Neuronal stem cell (in vitro differentiated cells): ENCODE measurements around the gene KLF2.

Source experiments
- DNase-seq: peaks from one replicate; pipeline ENCODE4 v3.0.0-alpha.2; 2013; ENCODE audit warnings: low spot score
- H2AFZ ChIP-seq: one replicate; pipeline ENCODE4 v1.6.1; 2013; ENCODE audit warnings: mild to moderate bottlenecking, low read length, inconsistent platforms
- H2AK5ac ChIP-seq: 2 replicates; pipeline ENCODE4 v1.6.1; 2013; ENCODE audit warnings: low read depth, mild to moderate bottlenecking, inconsistent platforms, low read length, moderate library complexity, mixed read lengths
- H2BK120ac ChIP-seq: 2 replicates; pipeline ENCODE4 v1.6.1; 2013; ENCODE audit warnings: low read depth, mild to moderate bottlenecking, inconsistent platforms, low read length, moderate library complexity, mixed read lengths
- H2BK12ac ChIP-seq: one replicate; pipeline ENCODE4 v1.6.1; 2013; ENCODE audit warnings: low read length, inconsistent platforms
- H2BK15ac ChIP-seq: 2 replicates; pipeline ENCODE4 v1.6.1; 2013; ENCODE audit warnings: mild to moderate bottlenecking, low read length, inconsistent platforms, mixed read lengths
- H2BK5ac ChIP-seq: one replicate; pipeline ENCODE4 v1.6.1; 2013; ENCODE audit warnings: inconsistent platforms, mild to moderate bottlenecking, low read length, moderate library complexity
- H3K14ac ChIP-seq: one replicate; pipeline ENCODE4 v1.6.1; 2013; ENCODE audit warnings: low read length, inconsistent platforms
- H3K18ac ChIP-seq: 2 replicates; pipeline ENCODE4 v1.6.1; 2013; ENCODE audit warnings: low read length, inconsistent platforms
- H3K23ac ChIP-seq: 2 replicates; pipeline ENCODE4 v1.6.1; 2013; ENCODE audit warnings: low read depth, mild to moderate bottlenecking, mixed read lengths, low read length, inconsistent platforms; ENCODE audit not compliant: poor library complexity
- H3K27ac ChIP-seq: replicated peaks from 3 replicates; pipeline ENCODE4 v1.5.1; 2013; ENCODE audit warnings: low read length, inconsistent platforms
- H3K27me3 ChIP-seq, 3 experiments: 2 replicates each; pipeline ENCODE4 v1.6.1; 2013; ENCODE audit warnings: low read length in 3 of 3, mild to moderate bottlenecking in 2 of 3, inconsistent platforms in 1 of 3, low read depth in 1 of 3, mixed read lengths in 1 of 3, moderate library complexity in 1 of 3; ENCODE audit not compliant: control insufficient read depth in 3 of 3, insufficient read depth in 3 of 3
- H3K36me3 ChIP-seq, 2 donors: replicated peaks in 1 of 2; 2 replicates each; pipeline ENCODE4 v1.6.1; 2013; ENCODE audit warnings: low read length in 2 of 2; ENCODE audit not compliant: control insufficient read depth in 2 of 2, insufficient read depth in 2 of 2
- H3K4ac ChIP-seq: 2 replicates; pipeline ENCODE4 v1.6.1; 2013; ENCODE audit warnings: inconsistent platforms, mild to moderate bottlenecking, low read length, moderate library complexity
- H3K4me1 ChIP-seq, 2 donors: 1 replicate in 1 of 2; 2 replicates in 1 of 2; pipeline ENCODE4 v1.6.1; 2013; ENCODE audit warnings: low read length in 2 of 2, low read depth in 1 of 2; ENCODE audit not compliant: control insufficient read depth in 2 of 2, insufficient read depth in 1 of 2
- H3K4me2 ChIP-seq: one replicate; pipeline ENCODE4 v1.6.1; 2013; ENCODE audit warnings: mild to moderate bottlenecking, low read length, inconsistent platforms; ENCODE audit not compliant: insufficient read depth, poor library complexity, severe bottlenecking
- H3K4me3 ChIP-seq, 2 donors: 2 replicates each; pipeline ENCODE4 v1.5.1; 2013; ENCODE audit warnings: low read length in 2 of 2, mild to moderate bottlenecking in 2 of 2, inconsistent platforms in 1 of 2, moderate library complexity in 1 of 2
- H3K79me1 ChIP-seq: one replicate; pipeline ENCODE4 v1.6.1; 2013; ENCODE audit warnings: low read depth, mild to moderate bottlenecking, inconsistent platforms, low read length, moderate library complexity
- H3K9ac ChIP-seq: one replicate; pipeline ENCODE4 v1.6.1; 2013; ENCODE audit warnings: mild to moderate bottlenecking, low read depth, low read length, inconsistent platforms; ENCODE audit not compliant: poor library complexity
- H3K9me3 ChIP-seq, 2 donors: replicated peaks in 1 of 2; 2 replicates each; pipeline versions ENCODE3 to v1.6.1; 2013; ENCODE audit warnings: low read length in 2 of 2, mild to moderate bottlenecking in 2 of 2, inconsistent platforms in 1 of 2, low read depth in 1 of 2, mixed read lengths in 1 of 2, moderate library complexity in 1 of 2; ENCODE audit not compliant: control insufficient read depth in 2 of 2, insufficient read depth in 1 of 2
- H4K8ac ChIP-seq: one replicate; pipeline ENCODE4 v1.6.1; 2013; ENCODE audit warnings: low read depth, mild to moderate bottlenecking, inconsistent platforms, low read length, moderate library complexity
- H4K91ac ChIP-seq: one replicate; pipeline ENCODE4 v1.6.1; 2013; ENCODE audit warnings: low read length, low read depth, mild to moderate bottlenecking, inconsistent platforms; ENCODE audit not compliant: poor library complexity
- WGBS, 2 donors: extraction: QIAGEN DNeasy Blood & Tissue Kit; methylation state at CpG; one replicate each; pipeline ENCODE4 v1.1.7; 2013; ENCODE audit warnings: missing lambda C conversion rate in 2 of 2, mixed read lengths in 1 of 2; ENCODE audit not compliant: insufficient read length in 2 of 2, insufficient replicate concordance in 1 of 2; ENCODE audit errors: extremely low coverage in 2 of 2; 5-methylcytosine and 5-hydroxymethylcytosine counted together

The KLF2 gene

DNA sequence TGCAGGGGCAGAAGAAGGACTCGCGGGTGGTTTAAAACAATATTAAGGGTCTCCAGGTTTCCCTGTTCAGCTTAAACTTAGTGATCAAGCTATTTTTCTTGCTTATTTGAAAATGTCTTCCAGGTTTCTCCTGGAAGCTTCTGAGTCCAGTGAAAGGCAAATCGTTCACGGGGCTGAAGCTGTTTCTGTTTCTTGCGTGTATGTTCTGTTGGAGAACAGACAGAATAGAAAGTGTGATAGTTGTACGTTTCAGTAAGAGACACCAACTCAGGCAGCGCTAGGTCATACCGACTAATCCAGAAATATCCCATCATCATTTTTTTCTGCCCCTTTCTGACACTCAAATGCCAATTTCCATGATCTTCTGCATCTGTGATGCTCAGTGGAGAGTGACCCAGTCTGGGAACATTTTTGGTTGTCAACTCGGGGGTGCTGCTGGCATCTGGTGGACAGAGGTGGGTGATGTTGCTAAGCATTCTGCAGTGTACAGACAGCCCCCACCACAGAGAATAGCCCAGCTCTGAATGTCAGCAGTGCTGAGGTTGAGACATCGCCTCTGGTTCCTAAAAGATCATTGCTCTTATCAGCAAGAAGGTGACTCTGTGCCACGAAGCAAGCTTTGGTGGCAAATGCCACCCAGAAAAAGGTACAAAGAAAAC, 4.3 kb downstream of the KLF2 start:
- Histone ChIP-seq H2BK120ac (no peak overlapping the region), H2AK5ac (no peak overlapping the region), H3K4ac (no peak overlapping the region), H3K27ac (no peak overlapping the region), H2BK12ac (no peak overlapping the region), H3K18ac (no peak overlapping the region), H3K36me3 (peaks cover 0 to 2% of the 10 kb centered on the region in 2 donors), H3K4me3 (no peak overlapping the region), H2BK15ac (no peak overlapping the region), H2BK5ac (no peak overlapping the region), H3K4me1 (peaks cover 0 to 7% of the 10 kb centered on the region in 2 donors), H3K4me2 (no peak overlapping the region), H3K23ac (no peak overlapping the region), H3K79me1 (no peaks in the 10 kb centered on the region), H3K9ac (no peak overlapping the region), H4K91ac (no peak overlapping the region), H4K8ac (no peak overlapping the region), H3K27me3 (peaks cover 13 to 57% (median 35%) of the 10 kb centered on the region in 3 experiments), H3K14ac (no peak overlapping the region), H2AFZ (peak overlapping the region; percentile 28), H3K9me3 (no peaks in the 10 kb centered on the region)
- no CpG with 5 or more reads among the region's 11 CpGs for WGBS, 2 donors
- DNase-seq, result no peak

DNA sequence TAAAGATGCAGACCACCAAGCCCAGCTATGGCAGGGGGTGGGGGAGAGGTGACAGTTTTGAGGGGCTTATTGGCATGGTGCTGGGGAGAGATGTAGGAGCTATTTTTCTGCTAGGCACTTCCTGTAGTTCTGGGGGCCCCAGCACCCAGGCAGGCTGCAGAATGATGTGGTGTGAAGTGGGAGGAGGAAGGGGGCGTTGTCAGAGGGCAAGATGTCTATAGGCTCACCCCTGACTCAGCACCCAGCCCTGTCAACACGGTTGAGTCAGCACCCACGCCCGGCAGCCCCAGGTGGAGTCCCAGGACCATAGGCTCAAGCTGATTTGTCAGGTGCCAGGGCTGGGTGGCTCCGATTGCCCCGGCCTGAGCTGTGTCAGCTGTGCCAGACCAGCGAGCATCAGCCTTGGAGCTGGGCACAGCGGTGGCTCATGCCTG, 5.8 kb downstream of the KLF2 start:
- Histone ChIP-seq H3K14ac (no peak overlapping the region), H2BK12ac (no peak overlapping the region), H3K4me1 (peaks cover 0 to 5% of the 10 kb centered on the region in 2 donors), H3K9me3 (no peaks in the 10 kb centered on the region), H2AFZ (no peak overlapping the region), H3K27ac (no peak overlapping the region), H3K9ac (no peak overlapping the region), H2BK120ac (no peak overlapping the region), H3K4ac (no peak overlapping the region), H3K36me3 (peaks cover 0 to 2% of the 10 kb centered on the region in 2 donors), H2AK5ac (no peak overlapping the region), H2BK5ac (no peak overlapping the region), H3K27me3 (peaks cover 10 to 44% (median 28%) of the 10 kb centered on the region in 3 experiments), H3K4me3 (no peak overlapping the region), H3K18ac (peak overlapping the region; percentile 58), H3K23ac (no peak overlapping the region), H2BK15ac (no peak overlapping the region), H3K4me2 (no peak overlapping the region), H4K8ac (no peak overlapping the region), H4K91ac (no peak overlapping the region), H3K79me1 (no peaks in the 10 kb centered on the region)
- no peak for DNase-seq
- no CpG with 5 or more reads among the region's 8 CpGs for WGBS, 2 donors

DNA sequence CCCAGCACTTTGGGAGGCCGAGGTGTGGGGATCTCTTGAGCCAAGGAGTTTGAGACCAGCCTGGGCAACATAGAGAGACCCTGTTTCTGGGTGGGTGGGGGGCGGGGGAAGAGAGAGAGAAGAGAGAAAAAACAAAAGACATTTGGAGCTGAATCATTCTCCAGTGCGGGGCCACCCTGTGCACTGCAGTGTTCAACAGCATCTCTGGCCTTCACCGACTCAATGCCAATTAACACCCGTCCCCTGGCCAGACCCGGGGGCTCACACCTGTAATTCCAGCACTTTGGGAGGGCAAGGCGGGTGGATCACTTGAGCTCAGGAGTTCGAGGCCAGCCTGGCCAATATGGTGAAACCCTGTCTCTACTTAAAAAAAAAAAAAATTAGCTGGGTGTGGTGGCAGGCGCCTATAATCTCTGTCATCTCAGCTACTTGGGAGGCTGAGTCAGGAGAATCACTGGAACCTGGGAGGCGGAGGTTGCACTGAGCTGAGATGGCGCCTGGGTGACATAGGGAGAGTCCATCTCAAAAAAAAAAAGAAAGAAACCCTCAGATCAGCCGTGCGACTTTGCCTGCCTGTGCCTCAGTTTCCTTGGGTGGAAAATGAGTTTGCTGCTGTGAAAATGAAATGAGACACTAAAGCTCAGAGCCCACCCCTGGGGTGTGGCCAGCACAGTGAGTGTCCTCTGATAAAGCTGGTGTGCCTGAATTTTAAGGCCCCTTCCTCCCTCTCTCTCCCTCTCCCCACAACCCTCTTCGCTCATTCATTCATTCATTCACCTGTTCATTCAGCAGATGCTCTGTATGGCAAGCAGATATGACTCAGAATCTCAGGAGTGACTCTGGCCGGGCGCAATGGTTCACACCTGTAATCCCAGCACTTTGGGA, 6.4 kb downstream of the KLF2 start:
- Histone ChIP-seq H2BK12ac (no peak overlapping the region), H3K4me1 (peaks cover 0 to 2% of the 10 kb centered on the region in 2 donors), H2BK15ac (no peak overlapping the region), H3K4me2 (no peak overlapping the region), H2BK5ac (no peak overlapping the region), H3K23ac (no peak overlapping the region), H4K91ac (no peak overlapping the region), H3K4me3 (no peak overlapping the region), H2BK120ac (no peak overlapping the region), H3K27me3 (peaks cover 6 to 38% (median 21%) of the 10 kb centered on the region in 3 experiments), H2AK5ac (no peak overlapping the region), H3K79me1 (no peaks in the 10 kb centered on the region), H3K9ac (no peak overlapping the region), H3K27ac (no peak overlapping the region), H3K4ac (no peak overlapping the region), H2AFZ (no peak overlapping the region), H4K8ac (no peak overlapping the region), H3K36me3 (peaks cover 0 to 2% of the 10 kb centered on the region in 2 donors), H3K9me3 (no peaks in the 10 kb centered on the region), H3K14ac (no peak overlapping the region), H3K18ac (no peak overlapping the region)
- WGBS, 2 donors, result no CpG with 5 or more reads among the region's 16 CpGs
- no peak for DNase-seq

DNA sequence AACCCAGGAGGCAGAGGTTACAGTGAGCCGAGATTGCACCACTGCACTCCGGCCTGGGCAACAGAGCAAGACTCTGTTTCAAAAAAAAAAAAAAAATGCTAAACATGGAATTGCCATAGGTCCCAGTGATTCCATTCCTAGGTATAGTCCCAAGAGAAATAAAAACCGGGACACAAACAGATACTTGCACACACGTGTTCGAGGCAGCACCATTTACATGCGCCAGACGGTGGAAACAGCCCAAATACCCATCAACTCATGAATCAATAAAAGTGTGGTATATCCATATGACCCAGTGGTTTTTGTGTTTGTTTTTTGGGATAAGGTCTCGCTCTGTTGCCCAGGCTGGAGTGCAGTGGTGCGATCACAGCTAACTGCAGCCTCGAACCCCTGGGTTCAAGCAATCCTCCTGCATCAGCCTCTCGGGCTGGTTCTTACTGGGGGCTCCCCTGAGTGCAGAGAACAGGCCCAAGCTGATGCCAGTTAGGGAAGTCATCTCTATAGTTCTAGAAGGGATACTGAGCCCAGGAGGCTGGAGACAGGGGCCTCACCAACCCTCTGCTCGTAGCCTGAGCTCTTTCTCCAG, 8.5 kb downstream of the KLF2 start:
- Histone ChIP-seq H2BK15ac (no peak overlapping the region), H3K9ac (no peak overlapping the region), H3K4ac (no peak overlapping the region), H4K8ac (no peak overlapping the region), H3K4me2 (no peak overlapping the region), H3K36me3 (no peaks in the 10 kb centered on the region), H3K9me3 (no peaks in the 10 kb centered on the region), H3K27ac (no peak overlapping the region), H3K79me1 (no peaks in the 10 kb centered on the region), H3K14ac (no peak overlapping the region), H3K4me1 (no peaks in the 10 kb centered on the region), H3K27me3 (peaks cover 3 to 17% (median 5%) of the 10 kb centered on the region in 3 experiments), H3K18ac (no peak overlapping the region), H2BK120ac (no peak overlapping the region), H2AK5ac (no peak overlapping the region), H2BK5ac (no peak overlapping the region), H2BK12ac (no peak overlapping the region), H4K91ac (no peak overlapping the region), H2AFZ (no peak overlapping the region), H3K4me3 (no peak overlapping the region), H3K23ac (no peak overlapping the region)
- WGBS, 2 donors, result no CpG with 5 or more reads among the region's 12 CpGs
- no peak for DNase-seq
